ENCODE results near the gene DOCK3. TPM values are rescaled to one million over a fixed set of nuclear protein-coding genes. Genes with fewer than 3 reads are reported as not detected.

The DOCK3 gene
- total and polyA plus RNA-seq, 2 donors (not counting 3 experiments of a cell fraction or from before 2014, with no cell fraction given): 0.08 to 0.13 TPM

- no peaks in the 10 kb centered on the region for H3K36me3 ChIP-seq (ENCODE audit: control insufficient read depth in 2 of 2, extremely low read depth in 1 of 2, insufficient read depth in 2 of 2, low read length in 2 of 2)
- no peaks in the 10 kb centered on the region for H4K20me1 ChIP-seq (replicated peaks; ENCODE audit: control insufficient read depth, extremely low read depth, insufficient read depth, low read length)
- DNase-seq (ENCODE audit: low read depth, low spot score): no peak
- intact Hi-C loops (cut with micrococcal nuclease): no loop called here
- TF ChIP-seq MAX (IDR thresholded peaks at IDR 0.05; ENCODE audit: insufficient read depth, insufficient read length) (no peak), JUN (IDR thresholded peaks at IDR 0.05; ENCODE audit: borderline replicate concordance, insufficient read depth, insufficient read length, low read depth) (no peak), GATA2 (IDR thresholded peaks at IDR 0.05; ENCODE audit: insufficient read depth, insufficient read length, low read depth, low read length) (no peak), EZH2 (IDR thresholded peaks at IDR 0.05; ENCODE audit: borderline replicate concordance, low read depth, low read length, severe bottlenecking) (no peak), POLR2AphosphoS5 (IDR thresholded peaks at IDR 0.05; ENCODE audit: insufficient read depth, low read depth, low read length) (no peak), FOS (IDR thresholded peaks at IDR 0.05; ENCODE audit: borderline replicate concordance, insufficient read depth, low read length) (no peak), POLR2A (IDR thresholded peaks at IDR 0.05; ENCODE audit: low read depth, low read length) (no peak), MYC (IDR thresholded peaks at IDR 0.05; ENCODE audit: low read depth, low read length) (no peak), CTCF (IDR thresholded peaks at IDR 0.05; ENCODE audit: extremely low read depth in 1 of 2, insufficient read depth in 1 of 2, low read depth in 1 of 2, low read length in 2 of 2) (no peak)
- no peak overlapping the region for H2AFZ ChIP-seq (ENCODE audit: low read depth, low read length)
- H3K27ac ChIP-seq (ENCODE audit: insufficient read depth, low read depth, low read length): no peak overlapping the region
- no peak overlapping the region for H3K9ac ChIP-seq (replicated peaks; ENCODE audit: extremely low read depth, insufficient read depth, low read length)
- no peak overlapping the region for H3K4me2 ChIP-seq (ENCODE audit: insufficient read depth, low read length)
- CTCF ChIA-PET: interaction anchor here (2.4 kb wide), 1 partner anchor 21 kb away, joined by 9 read pairs; no protein-coding TSS in a partner anchor
- H3K4me3 ChIP-seq (replicated peaks in 1 of 3; ENCODE audit: insufficient read depth in 1 of 3, low read depth in 1 of 3, low read length in 3 of 3): no peak overlapping the region
- H3K9me1 ChIP-seq (replicated peaks; ENCODE audit: control insufficient read depth, extremely low read depth, insufficient read depth, low read length): no peaks in the 10 kb centered on the region
- H3K27me3 ChIP-seq (ENCODE audit: control insufficient read depth in 2 of 2, insufficient read depth in 2 of 2, low read length in 2 of 2): no peaks in the 10 kb centered on the region
- no peaks in the 10 kb centered on the region for H3K79me2 ChIP-seq (ENCODE audit: control insufficient read depth, insufficient read depth, low read length)
- FAIRE-seq: no peak
- no peaks in the 10 kb centered on the region for H3K4me1 ChIP-seq (ENCODE audit: control insufficient read depth, extremely low read depth, insufficient read depth, low read length)
- dilution Hi-C loops (cut with MboI; ENCODE audit: extremely low pct_ligation_motif_present, low sequenced_read_pairs): no loop called here
- no TSS peak for BruUV-seq (replicated peaks)
- POLR2A ChIA-PET: no interaction called here
- no peaks in the 10 kb centered on the region for H3K9me3 ChIP-seq (replicated peaks; ENCODE audit: control insufficient read depth, insufficient read depth, low read length)
These were observed 275.9 kb downstream of the DOCK3 start for GRCh38 chr3:50950591-50950990.

Measured in endothelial cell of umbilical vein (primary cell).